HEK293 (cell line): ENCODE measurements around the gene ACSL4.
A peak's percentile ranks its signal among the peaks of the same experiment; 100 is the strongest.
"Not testable (repeated sequence)": the region's sequence is repeated elsewhere in the genome, so short reads cannot be mapped to it uniquely, and the experiment has no call there.

Experiments
- CTCF ChIA-PET: fragments of 350-600 bp; formaldehyde crosslinking; extraction: SDS; loops from one replicate; lab custom pipeline; 2021; ENCODE audit warnings: antibody characterized with exemption; lab: Yijun Ruan, JAX
- POLR2A ChIA-PET: fragments of 300-600 bp; formaldehyde crosslinking; extraction: SDS; loops from one replicate; lab custom pipeline; 2020; ENCODE audit warnings: antibody characterized with exemption, inconsistent platforms; lab: Yijun Ruan, JAX
- H3K27ac ChIP-seq: fragments of 200-500 bp; sonication (Bioruptor generic); 2 replicates; pipeline ENCODE4 v1.5.1; 2014; ENCODE audit warnings: low read depth, low read length, control low read depth, inconsistent platforms; ENCODE audit errors: extremely low read depth
- H3K36me3 ChIP-seq, 2 experiments: fragments of 200-500 bp in 1 of 2; sonication (Bioruptor generic) in 1 of 2; 1 replicate in 1 of 2; 2 replicates in 1 of 2; pipeline ENCODE4 v1.5.1; 2014 to 2017; ENCODE audit warnings: inconsistent platforms in 2 of 2, low read length in 2 of 2; ENCODE audit not compliant: control insufficient read depth in 2 of 2, insufficient read depth in 1 of 2
- H3K4me1 ChIP-seq: fragments of 200-500 bp; sonication (Bioruptor generic); 2 replicates; pipeline ENCODE4 v1.5.1; 2014; ENCODE audit warnings: mild to moderate bottlenecking, low read length, inconsistent platforms; ENCODE audit not compliant: control insufficient read depth, insufficient read depth
- H3K4me3 ChIP-seq: 2 replicates; pipeline ENCODE4 v1.5.1; 2011; ENCODE audit warnings: low read depth, mild to moderate bottlenecking, control low read depth, low read length, moderate library complexity
- H3K9me3 ChIP-seq: fragments of 200-500 bp; sonication (Bioruptor generic); 2 replicates; pipeline ENCODE4 v1.5.1; 2014; ENCODE audit warnings: low read depth, low read length, inconsistent platforms; ENCODE audit not compliant: control insufficient read depth, insufficient read depth
- KLF7 ChIP-seq: fragments of 450-650 bp; formaldehyde crosslinking; IDR thresholded peaks from 2 replicates; pipeline ENCODE4 v1.5.1; 2016; ENCODE audit warnings: missing biosample characterization, missing genetic modification characterization, borderline replicate concordance
- OVOL3 ChIP-seq: fragments of 450-650 bp; formaldehyde crosslinking; IDR thresholded peaks from 2 replicates; pipeline ENCODE4 v1.5.1; 2016; ENCODE audit warnings: missing biosample characterization, missing genetic modification characterization
- ZNF10 ChIP-seq: fragments of 450-650 bp; formaldehyde crosslinking; IDR thresholded peaks from 2 replicates; pipeline ENCODE4 v1.5.1; 2017; ENCODE audit warnings: missing biosample characterization, missing genetic modification characterization
- ZNF133 ChIP-seq: fragments of 450-650 bp; formaldehyde crosslinking; IDR thresholded peaks from 2 replicates; pipeline ENCODE4 v1.5.1; 2016; ENCODE audit warnings: missing biosample characterization, missing genetic modification characterization
- ZNF146 ChIP-seq: fragments of 450-650 bp; formaldehyde crosslinking; IDR thresholded peaks from 2 replicates; pipeline ENCODE4 v1.5.1; 2016; ENCODE audit warnings: missing biosample characterization, missing genetic modification characterization
- ZNF169 ChIP-seq: fragments of 450-650 bp; formaldehyde crosslinking; IDR thresholded peaks from 2 replicates; pipeline ENCODE4 v1.5.1; 2016; ENCODE audit warnings: missing biosample characterization, missing genetic modification characterization
- ZNF174 ChIP-seq: fragments of 450-650 bp; formaldehyde crosslinking; IDR thresholded peaks from 2 replicates; pipeline ENCODE4 v1.5.0; 2017; ENCODE audit warnings: missing biosample characterization, mild to moderate bottlenecking, missing genetic modification characterization
- ZNF221 ChIP-seq: fragments of 450-650 bp; formaldehyde crosslinking; IDR thresholded peaks from 2 replicates; pipeline ENCODE4 v1.5.1; 2017; ENCODE audit warnings: missing biosample characterization, missing genetic modification characterization, borderline replicate concordance
- ZNF426 ChIP-seq: fragments of 450-650 bp; formaldehyde crosslinking; IDR thresholded peaks from 2 replicates; pipeline ENCODE4 v1.5.1; 2017; ENCODE audit warnings: missing biosample characterization, missing genetic modification characterization, mild to moderate bottlenecking, inconsistent platforms, moderate library complexity
- ZNF792 ChIP-seq: fragments of 450-650 bp; formaldehyde crosslinking; IDR thresholded peaks from 2 replicates; pipeline ENCODE4 v1.5.1; 2016; ENCODE audit warnings: missing biosample characterization, missing genetic modification characterization
- TF ChIP-seq, protein P1 (sequence below): fragments of 450-650 bp; formaldehyde crosslinking; IDR thresholded peaks from 2 replicates; pipeline ENCODE4 v1.5.1; 2016; ENCODE audit warnings: missing biosample characterization, missing genetic modification characterization
- TF ChIP-seq, protein P2 (sequence below): IDR thresholded peaks from 2 replicates; pipeline ENCODE4 v1.6.1; 2011; ENCODE audit warnings: mild to moderate bottlenecking, low read depth, low read length, borderline replicate concordance
- TF ChIP-seq, protein P3 (sequence below): fragments of 450-650 bp; formaldehyde crosslinking; IDR thresholded peaks from 2 replicates; pipeline ENCODE4 v1.5.1; 2016; ENCODE audit warnings: missing biosample characterization, missing genetic modification characterization
- TF ChIP-seq, protein P4 (sequence below): fragments of 450-650 bp; formaldehyde crosslinking; IDR thresholded peaks from 2 replicates; pipeline ENCODE4 v1.5.1; 2016; ENCODE audit warnings: missing biosample characterization, missing genetic modification characterization

The ACSL4 gene

DNA sequence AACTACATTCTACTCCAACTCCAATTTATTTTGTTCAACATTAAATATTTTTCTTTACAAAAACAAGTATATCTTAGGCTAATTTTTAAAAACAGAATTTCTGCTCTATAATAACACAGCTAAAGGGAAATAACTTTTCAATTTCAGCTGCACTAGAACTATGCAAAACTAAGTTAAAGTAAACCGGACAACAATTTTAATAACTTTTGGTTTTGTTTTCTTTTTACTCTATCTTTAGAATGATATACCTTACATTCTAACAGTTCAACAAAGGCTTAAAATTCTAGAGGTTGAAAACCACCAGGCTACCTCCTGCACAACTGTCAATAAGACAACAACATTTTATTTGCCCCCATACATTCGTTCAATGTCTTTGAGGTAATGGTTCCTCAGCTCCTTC, 89.4 kb downstream of the ACSL4 start:
- ChIA-PET CTCF (interaction anchor here (0.6 to 2.3 kb wide), 4 partner anchors 9 to 275 kb away, joined by 3 to 8 read pairs (median 5); no protein-coding TSS in a partner anchor), POLR2A (no interaction called here)
- Histone ChIP-seq H3K36me3 (no peaks in the 10 kb centered on the region), H3K9me3 (no peaks in the 10 kb centered on the region), H3K4me3 (no peak overlapping the region), H3K27ac (no peak overlapping the region), H3K4me1 (no peaks in the 10 kb centered on the region)
- TF ChIP-seq ZNF10 (tag by site-specific recombination) = no peak

DNA sequence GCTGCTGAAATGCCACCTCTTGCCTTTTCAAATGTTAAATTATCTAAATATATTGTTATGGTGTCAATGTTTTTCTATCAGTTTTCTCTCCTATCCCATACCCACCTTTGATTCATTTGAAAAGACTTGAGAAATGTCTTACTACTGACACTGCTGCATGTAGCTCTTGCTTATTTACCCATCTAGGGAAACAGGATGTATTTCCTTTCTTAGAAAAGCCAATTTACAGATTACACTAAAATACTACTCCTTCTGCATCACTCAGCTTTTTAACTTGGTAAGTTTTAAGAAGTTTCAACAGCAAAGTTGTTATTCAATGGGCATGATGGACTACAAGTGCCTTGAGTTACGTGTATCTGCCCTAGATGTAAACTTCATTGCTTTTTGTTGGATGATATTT, 94.9 kb downstream of the ACSL4 start:
- Histone ChIP-seq H3K36me3 (no peaks in the 10 kb centered on the region), H3K4me3 (no peak overlapping the region), H3K4me1 (no peaks in the 10 kb centered on the region), H3K9me3 (no peaks in the 10 kb centered on the region), H3K27ac (no peak overlapping the region)
- ChIA-PET POLR2A (no interaction called here), CTCF (interaction anchor here (0.7 to 1.3 kb wide), 3 partner anchors 10 to 246 kb away, joined by 3 to 4 read pairs (median 4); no protein-coding TSS in a partner anchor)
- TF ChIP-seq, protein P1, sequence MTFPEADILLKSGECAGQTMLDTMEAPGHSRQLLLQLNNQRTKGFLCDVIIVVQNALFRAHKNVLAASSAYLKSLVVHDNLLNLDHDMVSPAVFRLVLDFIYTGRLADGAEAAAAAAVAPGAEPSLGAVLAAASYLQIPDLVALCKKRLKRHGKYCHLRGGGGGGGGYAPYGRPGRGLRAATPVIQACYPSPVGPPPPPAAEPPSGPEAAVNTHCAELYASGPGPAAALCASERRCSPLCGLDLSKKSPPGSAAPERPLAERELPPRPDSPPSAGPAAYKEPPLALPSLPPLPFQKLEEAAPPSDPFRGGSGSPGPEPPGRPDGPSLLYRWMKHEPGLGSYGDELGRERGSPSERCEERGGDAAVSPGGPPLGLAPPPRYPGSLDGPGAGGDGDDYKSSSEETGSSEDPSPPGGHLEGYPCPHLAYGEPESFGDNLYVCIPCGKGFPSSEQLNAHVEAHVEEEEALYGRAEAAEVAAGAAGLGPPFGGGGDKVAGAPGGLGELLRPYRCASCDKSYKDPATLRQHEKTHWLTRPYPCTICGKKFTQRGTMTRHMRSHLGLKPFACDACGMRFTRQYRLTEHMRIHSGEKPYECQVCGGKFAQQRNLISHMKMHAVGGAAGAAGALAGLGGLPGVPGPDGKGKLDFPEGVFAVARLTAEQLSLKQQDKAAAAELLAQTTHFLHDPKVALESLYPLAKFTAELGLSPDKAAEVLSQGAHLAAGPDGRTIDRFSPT (tag by site-specific recombination) = no peak
- TF ChIP-seq OVOL3 (tag by site-specific recombination) (no peak), KLF7 (tag by site-specific recombination) (no peak), ZNF174 (tag by site-specific recombination) (no peak), ZNF133 (tag by site-specific recombination) (no peak), ZNF221 (tag by site-specific recombination) (no peak), ZNF426 (tag by site-specific recombination) (no peak), ZNF792 (tag by site-specific recombination) (no peak), ZNF169 (no peak)
- TF ChIP-seq, protein P2, sequence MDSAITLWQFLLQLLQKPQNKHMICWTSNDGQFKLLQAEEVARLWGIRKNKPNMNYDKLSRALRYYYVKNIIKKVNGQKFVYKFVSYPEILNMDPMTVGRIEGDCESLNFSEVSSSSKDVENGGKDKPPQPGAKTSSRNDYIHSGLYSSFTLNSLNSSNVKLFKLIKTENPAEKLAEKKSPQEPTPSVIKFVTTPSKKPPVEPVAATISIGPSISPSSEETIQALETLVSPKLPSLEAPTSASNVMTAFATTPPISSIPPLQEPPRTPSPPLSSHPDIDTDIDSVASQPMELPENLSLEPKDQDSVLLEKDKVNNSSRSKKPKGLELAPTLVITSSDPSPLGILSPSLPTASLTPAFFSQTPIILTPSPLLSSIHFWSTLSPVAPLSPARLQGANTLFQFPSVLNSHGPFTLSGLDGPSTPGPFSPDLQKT = no peak
- TF ChIP-seq, protein P3, sequence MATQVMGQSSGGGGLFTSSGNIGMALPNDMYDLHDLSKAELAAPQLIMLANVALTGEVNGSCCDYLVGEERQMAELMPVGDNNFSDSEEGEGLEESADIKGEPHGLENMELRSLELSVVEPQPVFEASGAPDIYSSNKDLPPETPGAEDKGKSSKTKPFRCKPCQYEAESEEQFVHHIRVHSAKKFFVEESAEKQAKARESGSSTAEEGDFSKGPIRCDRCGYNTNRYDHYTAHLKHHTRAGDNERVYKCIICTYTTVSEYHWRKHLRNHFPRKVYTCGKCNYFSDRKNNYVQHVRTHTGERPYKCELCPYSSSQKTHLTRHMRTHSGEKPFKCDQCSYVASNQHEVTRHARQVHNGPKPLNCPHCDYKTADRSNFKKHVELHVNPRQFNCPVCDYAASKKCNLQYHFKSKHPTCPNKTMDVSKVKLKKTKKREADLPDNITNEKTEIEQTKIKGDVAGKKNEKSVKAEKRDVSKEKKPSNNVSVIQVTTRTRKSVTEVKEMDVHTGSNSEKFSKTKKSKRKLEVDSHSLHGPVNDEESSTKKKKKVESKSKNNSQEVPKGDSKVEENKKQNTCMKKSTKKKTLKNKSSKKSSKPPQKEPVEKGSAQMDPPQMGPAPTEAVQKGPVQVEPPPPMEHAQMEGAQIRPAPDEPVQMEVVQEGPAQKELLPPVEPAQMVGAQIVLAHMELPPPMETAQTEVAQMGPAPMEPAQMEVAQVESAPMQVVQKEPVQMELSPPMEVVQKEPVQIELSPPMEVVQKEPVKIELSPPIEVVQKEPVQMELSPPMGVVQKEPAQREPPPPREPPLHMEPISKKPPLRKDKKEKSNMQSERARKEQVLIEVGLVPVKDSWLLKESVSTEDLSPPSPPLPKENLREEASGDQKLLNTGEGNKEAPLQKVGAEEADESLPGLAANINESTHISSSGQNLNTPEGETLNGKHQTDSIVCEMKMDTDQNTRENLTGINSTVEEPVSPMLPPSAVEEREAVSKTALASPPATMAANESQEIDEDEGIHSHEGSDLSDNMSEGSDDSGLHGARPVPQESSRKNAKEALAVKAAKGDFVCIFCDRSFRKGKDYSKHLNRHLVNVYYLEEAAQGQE (tag by site-specific recombination) = no peak

DNA sequence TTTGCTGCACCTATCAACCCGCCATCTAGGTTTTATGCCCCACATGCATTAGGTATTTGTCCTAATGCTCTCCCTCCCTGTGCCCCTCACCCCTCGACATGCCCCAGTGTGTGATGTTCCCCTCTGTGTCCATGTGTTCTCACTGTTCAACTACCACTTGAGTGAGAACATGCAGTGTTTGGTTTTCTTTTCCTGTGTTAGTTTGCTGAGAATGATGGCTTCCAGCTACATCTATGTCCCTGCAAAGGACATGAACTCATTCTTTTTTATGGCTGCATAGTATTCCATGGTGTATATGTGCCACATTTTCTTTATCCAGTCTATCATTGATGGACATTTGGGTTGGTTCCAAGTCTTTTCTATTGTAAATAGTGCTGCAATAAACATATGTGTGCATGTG, 95.6 kb downstream of the ACSL4 start:
- POLR2A ChIA-PET, H3K4me3 ChIP-seq, H3K27ac ChIP-seq, H3K9me3 ChIP-seq, H3K36me3 ChIP-seq, H3K4me1 ChIP-seq: not testable (repeated sequence)
- CTCF ChIA-PET = interaction anchor here (1.3 kb wide), 1 partner anchor 152 kb away, joined by 4 read pairs; no protein-coding TSS in a partner anchor
- TF ChIP-seq, protein P4, sequence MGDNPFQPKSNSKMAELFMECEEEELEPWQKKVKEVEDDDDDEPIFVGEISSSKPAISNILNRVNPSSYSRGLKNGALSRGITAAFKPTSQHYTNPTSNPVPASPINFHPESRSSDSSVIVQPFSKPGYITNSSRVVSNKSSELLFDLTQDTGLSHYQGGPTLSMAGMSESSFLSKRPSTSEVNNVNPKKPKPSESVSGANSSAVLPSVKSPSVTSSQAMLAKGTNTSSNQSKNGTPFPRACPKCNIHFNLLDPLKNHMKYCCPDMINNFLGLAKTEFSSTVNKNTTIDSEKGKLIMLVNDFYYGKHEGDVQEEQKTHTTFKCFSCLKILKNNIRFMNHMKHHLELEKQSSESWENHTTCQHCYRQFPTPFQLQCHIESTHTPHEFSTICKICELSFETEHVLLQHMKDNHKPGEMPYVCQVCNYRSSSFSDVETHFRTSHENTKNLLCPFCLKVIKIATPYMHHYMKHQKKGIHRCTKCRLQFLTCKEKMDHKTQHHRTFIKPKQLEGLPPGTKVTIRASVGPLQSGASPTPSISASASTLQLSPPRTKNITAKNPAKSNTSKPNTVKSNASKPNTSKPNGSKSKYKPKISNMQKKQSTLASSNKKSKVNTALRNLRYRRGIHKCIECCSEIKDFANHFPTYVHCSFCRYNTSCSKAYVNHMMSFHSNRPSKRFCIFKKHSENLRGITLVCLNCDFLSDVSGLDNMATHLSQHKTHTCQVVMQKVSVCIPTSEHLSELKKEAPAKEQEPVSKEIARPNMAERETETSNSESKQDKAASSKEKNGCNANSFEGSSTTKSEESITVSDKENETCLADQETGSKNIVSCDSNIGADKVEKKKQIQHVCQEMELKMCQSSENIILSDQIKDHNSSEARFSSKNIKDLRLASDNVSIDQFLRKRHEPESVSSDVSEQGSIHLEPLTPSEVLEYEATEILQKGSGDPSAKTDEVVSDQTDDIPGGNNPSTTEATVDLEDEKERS = 0 out of 2 replicates have a peak, but pooled peaks have one; percentile 27
- peak; percentile 91 for TF ChIP-seq ZNF146 (tag by site-specific recombination)
